HG03342 (cell line): ENCODE data around the gene IQSEC3.
"Not testable (repeated sequence)": the region's sequence is repeated elsewhere in the genome, so short reads cannot be mapped to it uniquely, and the experiment has no call there.

Source experiments
- ATAC-seq: cut with Tn5 transposase; IDR thresholded peaks from one replicate; pipeline ENCODE4 v1.9.1; 2021; ENCODE audit warnings: mild to moderate bottlenecking, moderate library complexity; ENCODE audit not compliant: unreplicated experiment

IQSEC3 gene

DNA sequence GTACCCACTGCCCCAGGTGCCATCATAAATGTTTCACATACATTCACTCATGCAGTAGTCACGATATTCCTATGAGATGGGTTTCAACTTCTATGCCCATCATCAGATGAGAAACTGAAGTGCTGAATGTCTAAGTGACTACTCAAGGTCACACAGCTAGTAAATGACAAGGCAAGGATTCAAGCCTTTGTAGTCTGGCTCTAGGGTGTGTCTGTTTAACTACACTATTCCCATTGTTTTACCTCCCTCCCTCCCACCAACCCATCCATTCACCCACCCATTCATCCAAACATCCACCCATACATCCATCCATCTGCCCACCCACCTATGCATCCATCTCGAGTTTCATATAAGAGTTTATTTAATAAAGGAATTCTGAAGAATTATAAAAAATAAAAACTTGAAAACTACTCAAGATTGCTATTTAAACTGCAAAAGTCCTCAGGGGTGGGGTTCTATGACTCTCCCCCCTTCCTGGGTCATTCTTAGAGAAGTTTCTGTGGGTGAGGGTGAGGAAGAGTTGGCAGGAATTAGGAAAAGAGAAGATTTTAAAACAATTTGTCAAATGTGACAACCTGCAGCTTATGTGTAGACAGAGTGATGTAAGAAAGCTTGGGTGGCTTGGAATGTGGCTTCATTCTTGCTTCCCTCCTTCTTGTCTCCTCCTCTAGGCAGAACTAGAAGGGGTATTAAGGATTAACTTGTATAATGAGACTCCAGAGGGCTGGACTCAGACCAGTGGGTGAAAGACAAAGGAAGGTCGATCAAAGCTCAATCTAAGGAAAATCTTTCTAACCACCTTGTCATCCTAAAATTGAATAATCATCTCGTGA is 13.4 kb upstream of the IQSEC3 start:
- not testable (repeated sequence) for ATAC-seq

DNA sequence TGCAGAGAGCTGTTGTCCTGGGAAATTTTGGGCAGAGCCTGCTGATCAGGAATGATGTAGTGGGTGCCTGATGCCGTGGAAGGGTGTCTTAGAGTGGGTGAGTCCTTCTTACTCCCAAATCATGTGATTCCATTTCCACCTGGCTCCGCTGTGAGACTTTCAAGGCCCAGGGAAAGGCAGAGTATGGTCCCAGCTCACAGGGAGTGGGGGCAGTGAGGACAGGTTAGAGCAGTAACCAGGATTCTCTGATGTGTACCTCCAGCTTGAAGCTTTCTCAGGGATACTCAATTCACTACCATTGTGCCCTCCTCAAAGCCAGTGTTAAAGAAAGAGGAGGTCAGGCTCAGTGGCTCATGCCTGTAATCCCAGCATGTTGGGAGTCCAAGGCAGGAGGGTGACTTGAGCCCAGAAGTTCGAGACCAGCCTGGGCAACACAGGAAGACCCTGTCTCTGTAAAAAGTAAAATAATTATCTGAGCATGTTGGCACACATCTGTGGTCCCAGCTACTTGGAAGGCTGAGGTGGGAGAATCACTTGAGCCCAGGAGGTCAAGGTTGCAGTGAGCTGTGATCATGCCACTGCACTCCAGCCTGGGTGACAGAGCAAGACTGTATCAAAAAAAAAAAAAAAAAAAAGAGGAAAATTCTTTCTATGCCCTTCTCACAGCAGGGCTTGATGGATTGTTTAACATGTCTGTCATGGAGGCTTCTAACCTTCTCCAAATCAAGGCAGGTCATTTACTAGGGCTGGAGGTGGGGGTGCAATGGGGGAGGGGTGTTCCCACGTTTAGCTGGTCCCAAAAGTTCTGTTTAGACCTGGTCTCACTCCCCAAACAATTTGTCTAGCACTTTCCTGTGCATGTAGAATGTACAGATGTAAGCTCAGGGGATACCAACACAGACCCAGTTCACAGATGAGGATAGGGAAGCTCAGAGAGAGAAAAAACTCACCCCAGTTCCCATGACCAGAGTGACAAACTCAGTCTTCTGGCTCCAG is 12.5 kb upstream of the IQSEC3 start:
- ATAC-seq = no peak

DNA sequence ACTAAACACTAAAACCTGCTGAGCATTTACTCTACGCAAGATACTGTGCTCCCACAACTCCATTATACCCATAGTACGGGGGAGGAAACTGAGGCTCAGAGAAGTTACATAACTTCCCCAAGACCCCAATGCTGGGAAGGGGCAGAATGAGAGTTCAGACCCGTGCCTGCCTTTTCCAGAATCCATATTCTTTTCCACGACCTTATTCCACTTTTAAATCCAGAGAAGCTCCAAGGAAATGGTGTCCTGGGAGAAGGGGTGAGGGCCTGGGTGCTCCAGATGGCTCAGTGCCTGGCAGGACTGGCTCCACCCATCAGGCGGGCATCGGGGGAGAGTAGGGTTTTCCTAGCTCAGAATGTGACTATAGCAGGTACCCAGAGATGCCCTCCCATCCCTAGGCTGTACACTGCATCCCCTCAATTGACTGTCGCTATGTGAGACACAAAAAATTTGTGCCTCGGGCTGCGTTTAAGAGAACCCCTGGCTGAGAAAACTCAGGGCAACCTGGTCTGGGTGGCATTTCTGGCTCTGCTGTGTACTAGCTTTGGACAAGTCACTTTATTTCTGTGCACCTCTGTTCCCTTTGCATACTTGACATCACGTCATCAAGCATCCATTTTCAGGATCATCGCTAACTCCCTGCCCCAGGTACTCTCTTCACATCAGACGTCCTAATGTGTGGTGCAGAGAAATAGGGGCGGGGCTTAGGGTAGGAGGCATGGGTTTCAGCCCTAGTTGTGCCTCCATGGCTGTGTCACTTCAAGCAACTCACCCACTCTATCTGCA is 11.6 kb upstream of the IQSEC3 start:
- no peak for ATAC-seq

DNA sequence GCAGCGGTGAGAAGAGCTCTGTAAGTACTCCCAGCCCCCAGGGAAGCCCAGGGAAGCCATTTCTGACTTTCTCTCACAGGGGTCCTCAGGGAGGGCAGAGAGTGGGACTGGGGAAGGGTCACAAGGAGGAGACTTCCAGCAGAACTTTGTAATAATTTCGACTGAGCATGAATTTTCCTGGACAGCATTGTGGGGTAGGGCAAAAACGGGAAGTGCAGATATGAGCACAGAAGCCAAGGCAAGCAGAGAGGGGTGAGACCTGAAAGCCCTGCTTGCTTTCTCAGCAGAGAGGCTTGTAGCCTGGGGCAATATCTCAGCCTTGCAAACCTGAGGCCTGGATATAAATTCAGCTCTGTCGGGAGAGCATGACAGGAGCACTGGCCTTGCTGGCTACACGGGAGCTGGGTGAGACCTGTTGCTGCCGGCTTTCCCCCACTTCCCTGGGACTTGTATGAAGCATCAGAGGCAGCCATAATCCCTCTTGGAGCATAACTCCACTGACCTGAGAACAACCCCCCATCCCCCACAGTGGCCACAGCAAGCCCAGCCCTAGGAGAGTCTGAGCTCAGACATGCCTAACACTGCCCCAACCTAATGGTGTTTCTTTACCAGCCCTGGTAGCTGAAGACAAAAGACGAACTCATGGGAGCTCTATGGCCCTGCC is 9.8 kb upstream of the IQSEC3 start:
- ATAC-seq = no peak

DNA sequence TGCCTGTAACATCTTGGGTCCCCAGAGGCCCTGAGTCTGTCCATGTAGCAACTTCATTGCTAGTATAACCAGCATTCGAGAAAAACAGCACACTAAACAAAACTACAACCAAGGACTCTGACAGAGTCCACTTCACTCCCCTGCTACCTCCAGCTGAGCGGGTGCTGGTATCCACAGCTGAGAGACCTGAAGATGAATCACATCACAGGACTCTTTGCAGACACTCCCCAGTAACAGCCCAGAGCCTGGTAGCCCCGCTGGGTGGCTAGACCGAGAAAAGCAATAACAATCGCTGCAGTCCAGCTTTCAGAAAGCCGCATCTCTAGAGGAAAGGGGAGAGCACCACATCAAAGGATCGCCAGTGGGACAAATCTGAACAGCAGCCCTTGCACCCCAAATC is 9.0 kb upstream of the IQSEC3 start:
- no peak for ATAC-seq

DNA sequence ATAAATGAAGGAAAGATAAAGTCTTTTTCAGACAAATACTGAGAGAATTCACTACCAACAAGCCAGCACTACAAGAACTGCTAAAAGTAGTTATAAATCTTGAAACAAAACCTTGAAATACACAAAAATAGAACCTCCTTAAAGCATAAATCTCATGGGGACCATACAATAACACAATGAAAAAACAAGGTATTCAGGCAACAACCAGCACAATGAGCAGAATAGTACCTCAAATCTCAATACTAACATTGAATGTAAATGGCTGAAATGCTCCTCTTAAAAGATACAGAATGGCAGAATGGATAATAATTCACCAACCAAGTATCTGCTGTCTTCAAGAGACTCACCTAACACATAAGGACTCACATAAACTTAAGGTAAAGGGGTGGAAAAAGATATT is 7.7 kb upstream of the IQSEC3 start:
- no peak for ATAC-seq

DNA sequence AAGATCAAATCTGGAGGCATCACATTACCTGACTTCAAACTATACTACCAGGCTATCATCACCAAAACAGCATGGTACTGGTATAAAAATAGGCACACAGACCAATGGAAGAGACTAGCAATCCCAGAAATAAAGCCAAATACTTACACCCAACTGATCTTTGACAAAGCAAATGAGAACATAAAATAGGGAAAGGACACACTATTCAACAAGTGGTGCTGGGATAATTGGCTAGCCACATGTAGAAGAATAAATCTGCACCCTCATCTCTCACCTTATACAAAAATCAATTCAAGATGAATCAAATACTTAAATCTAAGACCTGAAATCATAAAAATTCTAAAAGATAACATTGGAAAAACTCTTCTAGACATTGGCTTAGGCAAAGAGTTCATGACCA is 4.7 kb upstream of the IQSEC3 start:
- not testable (repeated sequence) for ATAC-seq

DNA sequence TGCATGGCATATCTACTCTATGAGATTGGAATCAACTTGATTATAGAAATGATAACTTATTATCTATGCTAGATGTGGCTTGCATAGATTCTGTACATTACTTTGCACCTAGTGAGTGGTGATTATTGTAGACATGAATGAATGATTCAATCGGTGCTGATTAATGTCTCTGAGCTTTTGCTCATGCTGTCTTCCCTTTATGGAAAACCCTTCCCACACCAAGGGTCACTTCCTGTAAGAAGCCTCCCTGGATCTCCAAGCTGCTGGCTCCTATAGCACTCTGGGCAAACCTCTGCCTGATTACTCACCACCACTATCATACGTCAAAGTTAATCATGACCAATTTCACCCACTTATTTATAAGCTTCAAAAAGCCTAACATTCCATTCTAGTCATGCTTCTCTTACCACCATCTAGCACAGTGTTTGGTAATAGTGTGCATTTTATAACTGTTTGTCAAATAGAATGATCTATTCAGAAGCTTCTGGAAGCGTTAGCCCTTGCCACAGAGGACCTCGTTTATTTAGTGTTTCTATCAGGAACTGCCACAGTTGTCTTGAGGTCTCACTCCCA is 990 bp upstream of the IQSEC3 start:
- ATAC-seq = not testable (repeated sequence)

DNA sequence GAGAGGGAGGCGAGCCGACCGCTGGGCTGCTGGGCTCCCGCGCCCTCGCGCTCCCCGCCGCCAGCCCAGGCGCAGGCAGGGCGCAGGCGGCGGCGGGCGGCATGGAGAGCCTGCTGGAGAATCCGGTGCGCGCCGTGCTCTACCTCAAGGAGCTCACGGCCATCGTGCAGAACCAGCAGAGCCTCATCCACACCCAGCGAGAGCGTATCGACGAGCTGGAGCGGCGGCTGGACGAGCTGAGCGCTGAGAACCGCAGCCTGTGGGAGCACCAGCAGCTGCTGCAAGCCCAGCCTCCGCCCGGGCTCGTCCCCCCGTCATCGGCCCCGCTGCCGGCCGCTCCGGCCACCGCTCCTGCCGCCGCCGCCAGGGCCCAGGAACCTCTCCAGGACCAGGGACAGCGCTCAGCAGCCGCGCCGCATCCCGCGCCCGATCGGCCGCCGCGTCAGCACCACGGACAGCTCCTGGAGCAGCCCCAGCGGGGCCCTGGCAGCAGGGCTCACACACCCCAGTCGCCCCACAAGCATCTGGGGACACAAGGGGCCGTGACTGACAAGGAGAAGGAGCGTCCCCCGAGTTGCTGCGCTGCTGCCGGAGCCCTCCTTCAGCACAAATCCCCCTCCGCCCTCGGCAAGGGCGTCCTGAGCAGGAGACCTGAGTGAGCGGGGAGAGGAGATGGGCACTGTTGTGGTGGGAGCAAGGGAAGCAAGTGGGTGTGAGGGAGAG is 376 bp downstream of the IQSEC3 start:
- peak; percentile 62 for ATAC-seq

DNA sequence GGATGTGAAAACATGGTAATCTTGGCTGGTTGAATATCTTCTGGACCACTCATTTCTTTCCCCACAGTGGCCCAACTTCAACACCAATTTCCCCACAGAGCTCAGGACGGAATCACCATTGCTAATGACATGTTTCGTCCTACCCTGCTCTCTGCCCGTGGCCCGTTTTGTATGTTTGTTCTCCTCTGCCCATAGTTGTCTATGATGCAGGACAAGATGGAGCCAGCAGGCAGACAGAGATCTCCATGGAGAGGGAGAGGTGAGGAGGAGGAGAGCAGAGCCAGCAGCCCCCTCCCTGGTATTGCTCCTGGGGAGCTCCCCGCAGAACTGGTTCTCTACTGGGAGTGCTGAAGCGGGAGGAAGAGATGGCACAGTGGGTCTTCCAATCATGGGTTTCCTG is 3.1 kb downstream of the IQSEC3 start:
- not testable (repeated sequence) for ATAC-seq

DNA sequence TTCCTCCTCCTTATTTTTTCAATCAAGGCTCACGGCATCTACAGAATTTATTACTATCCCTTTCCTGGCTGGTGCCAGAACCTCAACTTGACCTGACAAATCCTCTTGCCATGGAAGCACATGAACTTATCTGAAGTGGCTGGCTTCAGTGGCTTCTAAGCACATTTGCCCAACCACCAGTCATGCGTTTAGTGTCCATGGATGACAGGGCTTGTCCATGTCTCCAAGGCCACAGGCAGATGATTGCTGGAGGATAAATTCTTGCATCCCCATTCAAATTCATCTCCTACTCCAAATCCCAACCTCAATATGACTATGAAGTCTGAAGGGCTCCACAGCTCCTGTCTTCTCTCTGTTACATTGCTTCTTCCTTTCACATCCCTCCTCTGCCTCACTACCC is 4.0 kb downstream of the IQSEC3 start:
- ATAC-seq = not testable (repeated sequence)

DNA sequence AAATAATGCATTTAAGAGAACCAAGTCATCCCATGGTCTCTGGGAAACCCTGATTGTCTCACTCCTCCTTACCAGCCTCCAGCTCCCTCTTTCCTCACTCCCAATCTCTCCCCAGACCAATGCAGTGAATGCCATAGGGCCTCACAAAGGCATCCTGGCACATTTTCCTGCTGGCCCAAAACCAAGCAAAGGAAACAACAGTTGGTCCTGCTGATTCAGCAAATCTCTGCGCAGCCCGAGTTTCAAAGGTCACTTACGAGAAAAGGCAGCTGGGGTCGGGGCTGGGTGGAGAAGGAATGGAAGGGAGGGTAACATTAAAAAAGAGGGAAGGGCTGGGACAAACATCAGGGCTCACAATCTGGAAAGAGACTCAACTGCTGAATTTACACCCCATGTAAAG is 5.5 kb downstream of the IQSEC3 start:
- not testable (repeated sequence) for ATAC-seq

DNA sequence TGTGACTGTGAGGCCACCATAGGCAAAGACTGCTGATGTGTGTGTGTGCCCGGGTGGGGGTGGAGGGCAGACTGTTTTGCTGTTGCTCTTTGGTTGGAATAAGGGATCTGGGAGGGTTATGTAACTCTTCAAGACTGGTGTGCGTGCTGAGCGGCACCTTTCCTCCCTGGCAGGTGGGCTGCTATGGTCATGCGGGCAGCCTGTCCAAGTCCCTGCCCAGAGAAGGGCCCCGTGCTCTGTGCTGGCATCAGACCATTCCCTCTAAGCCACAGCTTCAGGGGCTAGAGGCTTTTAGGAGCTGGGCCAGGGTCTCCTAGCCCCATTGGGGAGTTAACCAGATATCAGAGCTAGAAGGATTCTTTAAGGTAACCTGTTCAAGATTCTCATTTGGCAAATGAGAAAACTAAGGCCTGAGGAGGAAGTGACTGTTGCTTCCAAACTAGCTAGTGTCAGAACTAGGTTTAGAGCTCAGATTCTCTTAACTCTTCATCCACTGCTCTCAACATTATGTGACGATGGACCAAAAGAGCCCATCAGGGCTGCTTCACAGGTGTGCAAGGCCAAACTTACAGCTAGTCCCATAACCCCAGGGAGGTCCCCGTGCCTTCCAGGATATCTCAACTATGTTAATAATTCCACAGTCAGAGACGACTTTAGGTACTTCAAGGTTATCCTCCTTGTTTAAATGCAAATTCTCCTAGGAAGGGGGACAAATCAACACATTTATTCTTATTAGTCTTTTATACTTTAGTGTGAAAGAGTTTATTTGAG is 8.0 kb downstream of the IQSEC3 start:
- not testable (repeated sequence) for ATAC-seq

DNA sequence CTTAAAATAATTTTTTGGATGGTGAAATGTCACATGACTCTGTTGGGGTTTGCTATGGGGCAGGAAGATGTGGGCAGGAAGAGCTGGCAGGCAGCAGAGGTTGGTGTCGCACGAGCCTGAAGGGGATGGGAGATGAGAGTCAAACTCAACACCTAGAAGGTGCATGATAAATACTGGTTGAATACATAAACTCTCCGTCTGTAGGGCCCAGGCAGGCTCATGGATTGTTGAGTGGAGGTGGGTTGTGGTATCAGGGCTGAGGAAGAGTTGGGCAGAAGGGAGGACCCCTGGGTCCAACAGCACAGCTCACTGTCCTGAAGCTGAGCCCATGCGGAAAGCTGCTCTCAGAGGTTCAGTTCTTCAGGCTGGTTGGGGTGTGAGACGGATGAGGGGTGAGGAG is 9.0 kb downstream of the IQSEC3 start:
- ATAC-seq = not testable (repeated sequence)

DNA sequence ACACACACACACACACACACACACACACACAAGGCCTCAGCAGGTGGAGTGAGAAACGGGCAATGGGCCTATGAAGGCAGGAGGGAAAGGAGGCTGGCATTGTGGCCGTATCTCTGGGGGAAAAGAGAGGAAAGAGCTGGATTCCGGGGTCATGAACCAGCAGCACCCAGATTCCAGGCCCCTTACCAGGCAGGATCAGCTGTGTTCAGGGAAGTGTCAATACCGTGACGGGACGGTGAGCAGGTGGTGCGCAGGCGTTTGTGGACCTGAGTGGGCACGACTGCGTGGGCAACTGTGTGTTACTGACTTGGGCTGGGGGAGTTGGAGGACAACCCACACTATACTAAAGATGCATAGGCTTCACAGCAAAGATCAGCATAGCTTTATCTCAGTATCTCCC is 9.5 kb downstream of the IQSEC3 start:
- not testable (repeated sequence) for ATAC-seq

DNA sequence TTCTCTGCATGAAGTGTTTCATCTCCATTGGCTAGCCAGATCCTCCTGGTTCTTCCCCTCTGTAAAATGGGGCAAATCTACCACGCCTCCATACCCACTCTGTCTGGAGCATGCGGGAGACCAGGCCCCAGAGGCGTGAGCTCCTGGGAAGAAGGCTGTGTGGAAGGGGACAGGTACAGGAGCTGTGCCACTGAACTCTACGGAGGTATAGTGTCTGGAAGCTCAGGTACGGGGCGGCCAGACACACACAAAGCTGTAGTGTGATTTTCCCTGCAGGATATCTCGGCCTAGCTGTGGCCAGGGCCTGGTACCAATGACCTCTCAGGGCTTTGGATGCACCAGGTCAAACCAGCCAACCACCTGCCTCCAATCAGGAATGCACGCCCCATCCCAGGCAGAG is 10.0 kb downstream of the IQSEC3 start:
- ATAC-seq = not testable (repeated sequence)

DNA sequence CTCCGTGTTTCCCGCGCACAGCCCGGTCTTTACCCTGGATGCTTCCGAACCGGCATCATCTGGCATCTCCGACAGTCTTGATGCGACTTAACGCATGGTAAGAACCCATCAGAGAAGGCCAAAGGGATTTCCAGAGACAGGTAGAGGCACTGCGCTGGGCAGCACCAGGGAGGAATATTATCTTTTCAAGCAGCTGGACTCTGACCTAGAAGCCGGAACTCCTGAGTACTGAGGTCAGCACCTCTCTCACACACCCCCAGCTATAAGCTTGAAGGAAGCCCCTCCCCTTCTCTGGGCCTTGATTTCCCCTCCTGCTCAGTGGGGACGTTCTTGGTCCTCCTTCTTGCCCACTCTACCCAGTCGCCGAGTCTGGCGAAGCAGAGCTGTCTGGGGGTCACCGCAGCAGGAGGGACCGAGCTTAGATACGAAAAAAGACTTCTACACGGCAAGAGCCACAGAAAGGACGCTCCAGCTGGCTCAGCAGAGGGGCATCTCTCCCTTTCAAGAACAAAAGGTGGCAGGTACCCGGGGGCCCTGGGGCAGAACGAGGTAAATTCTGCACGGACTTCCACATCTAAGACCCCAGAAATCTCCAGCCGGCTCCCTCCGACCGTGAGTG is 10.6 kb downstream of the IQSEC3 start:
- not testable (repeated sequence) for ATAC-seq

DNA sequence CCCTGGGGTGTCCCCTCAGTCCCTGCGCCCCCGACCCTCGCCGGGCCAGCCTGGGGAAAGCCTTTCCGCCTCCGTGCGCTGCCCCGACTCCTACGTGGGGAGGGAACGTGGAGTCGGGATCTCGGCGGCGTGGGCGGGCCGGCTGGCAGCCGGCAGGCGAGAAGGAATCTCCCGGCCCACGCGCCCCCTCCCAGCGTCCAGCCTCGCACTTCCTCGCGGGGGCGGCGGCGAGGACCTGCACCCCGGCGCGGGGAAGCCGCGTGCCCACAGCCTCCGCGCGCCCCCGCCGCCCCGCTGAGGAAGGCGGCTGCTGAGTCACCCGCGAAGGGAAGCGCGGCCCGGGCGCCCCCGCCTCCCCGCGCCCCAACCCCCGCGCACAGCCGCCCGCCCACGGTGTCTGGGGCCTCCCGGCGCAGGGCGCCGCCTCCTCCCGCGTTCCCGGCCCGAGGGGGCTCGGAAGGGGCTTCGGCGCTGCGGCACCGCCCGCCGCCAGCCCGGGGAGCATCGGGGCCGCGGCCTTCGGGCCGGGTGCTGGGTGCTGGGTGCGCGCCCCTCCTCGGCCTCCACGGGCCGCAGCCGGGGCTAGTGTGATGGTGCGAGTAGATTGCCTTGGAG is 11.3 kb downstream of the IQSEC3 start:
- not testable (repeated sequence) for ATAC-seq
